ENCODE measurements around the gene SOX18.
A peak's percentile ranks its signal among the peaks of the same experiment; 100 is the strongest.

SOX18 gene

GRCh38 chr20:64067005-64067632 lies 17.7 kb upstream of the SOX18 start:
- Histone ChIP-seq H3K36me3 (ENCODE audit: insufficient read depth, low read length) (no peaks in the 10 kb centered on the region), H3K9ac (ENCODE audit: low read depth, low read length, poor library complexity, severe bottlenecking) (peak overlapping the region; percentile 20), H3K9me3 (ENCODE audit: insufficient read depth, low read depth, low read length) (no peaks in the 10 kb centered on the region), H3K79me2 (ENCODE audit: insufficient read depth, low read length) (peaks cover 15% of the 10 kb centered on the region; the same call in 1 of the 2 replicates), H3F3A (ENCODE audit: low read depth) (no peaks in the 10 kb centered on the region), H3K27me3 (ENCODE audit: insufficient read depth, low read length, poor library complexity, severe bottlenecking) (no peaks in the 10 kb centered on the region), H3K4me1 (ENCODE audit: insufficient read depth, low read length, poor library complexity, severe bottlenecking) (peaks cover 60% of the 10 kb centered on the region), H3K4me2 (ENCODE audit: low read depth, low read length, poor library complexity, severe bottlenecking) (peak overlapping the region; percentile 83), H3K9me2 (replicated peaks; ENCODE audit: low read depth, low read length) (no peaks in the 10 kb centered on the region), H4K20me1 (ENCODE audit: insufficient read depth, low read length, poor library complexity, severe bottlenecking) (no peaks in the 10 kb centered on the region), H2AFZ (ENCODE audit: low read length) (no peak overlapping the region), H3K4me3 (ENCODE audit: low read length, poor library complexity, severe bottlenecking) (no peak overlapping the region)
- TF ChIP-seq CTCF (conservative IDR thresholded peaks at IDR 0.05; ENCODE audit: low read length) (no peak), EZH2phosphoT487 (IDR thresholded peaks at IDR 0.05; ENCODE audit: borderline replicate concordance) (no peak)

GRCh38 chr20:64065974-64066343 lies 16.5 kb upstream of the SOX18 start:
- Histone ChIP-seq H3K9me2 (replicated peaks; ENCODE audit: low read depth, low read length) (no peaks in the 10 kb centered on the region), H3K9me3 (ENCODE audit: insufficient read depth, low read depth, low read length) (no peaks in the 10 kb centered on the region), H3K4me3 (ENCODE audit: low read length, poor library complexity, severe bottlenecking) (peak overlapping the region; percentile 30), H3K9ac (ENCODE audit: low read depth, low read length, poor library complexity, severe bottlenecking) (peak overlapping the region; percentile 20), H3K27me3 (ENCODE audit: insufficient read depth, low read length, poor library complexity, severe bottlenecking) (no peaks in the 10 kb centered on the region), H3F3A (ENCODE audit: low read depth) (no peaks in the 10 kb centered on the region), H3K79me2 (ENCODE audit: insufficient read depth, low read length) (peaks cover 15% of the 10 kb centered on the region; the same call in 1 of the 2 replicates), H4K20me1 (ENCODE audit: insufficient read depth, low read length, poor library complexity, severe bottlenecking) (no peaks in the 10 kb centered on the region), H3K4me1 (ENCODE audit: insufficient read depth, low read length, poor library complexity, severe bottlenecking) (peaks cover 60% of the 10 kb centered on the region), H3K36me3 (ENCODE audit: insufficient read depth, low read length) (no peaks in the 10 kb centered on the region), H3K4me2 (ENCODE audit: low read depth, low read length, poor library complexity, severe bottlenecking) (peak overlapping the region; percentile 83), H2AFZ (ENCODE audit: low read length) (no peak overlapping the region)
- TF ChIP-seq EZH2phosphoT487 (IDR thresholded peaks at IDR 0.05; ENCODE audit: borderline replicate concordance) = no peak
- no peak for TF ChIP-seq CTCF (conservative IDR thresholded peaks at IDR 0.05; ENCODE audit: low read length)

GRCh38 chr20:64065062-64065973 lies 15.9 kb upstream of the SOX18 start:
- peak overlapping the region; percentile 94 for H3K9ac ChIP-seq (ENCODE audit: low read depth, low read length, poor library complexity, severe bottlenecking)
- H3K4me1 ChIP-seq (ENCODE audit: insufficient read depth, low read length, poor library complexity, severe bottlenecking) = peaks cover 60% of the 10 kb centered on the region
- no peaks in the 10 kb centered on the region for H3K27me3 ChIP-seq (ENCODE audit: insufficient read depth, low read length, poor library complexity, severe bottlenecking)
- H2AFZ ChIP-seq (ENCODE audit: low read length) = no peak overlapping the region
- no peaks in the 10 kb centered on the region for H3K9me3 ChIP-seq (ENCODE audit: insufficient read depth, low read depth, low read length)
- peak overlapping the region; percentile 83 for H3K4me2 ChIP-seq (ENCODE audit: low read depth, low read length, poor library complexity, severe bottlenecking)
- TF ChIP-seq CTCF (conservative IDR thresholded peaks at IDR 0.05; ENCODE audit: low read length) (no peak), EZH2phosphoT487 (IDR thresholded peaks at IDR 0.05; ENCODE audit: borderline replicate concordance) (no peak)
- no peak overlapping the region for H3K4me3 ChIP-seq (ENCODE audit: low read length, poor library complexity, severe bottlenecking)
- H3K79me2 ChIP-seq (ENCODE audit: insufficient read depth, low read length) = peaks cover 15% of the 10 kb centered on the region; the same call in 1 of the 2 replicates
- no peaks in the 10 kb centered on the region for H3F3A ChIP-seq (ENCODE audit: low read depth)
- H4K20me1 ChIP-seq (ENCODE audit: insufficient read depth, low read length, poor library complexity, severe bottlenecking) = no peaks in the 10 kb centered on the region
- no peaks in the 10 kb centered on the region for H3K9me2 ChIP-seq (replicated peaks; ENCODE audit: low read depth, low read length)
- no peaks in the 10 kb centered on the region for H3K36me3 ChIP-seq (ENCODE audit: insufficient read depth, low read length)
